GM18520 (cell line): ENCODE results near the gene ATP1A4.
"Not testable (repeated sequence)": the region's sequence is repeated elsewhere in the genome, so short reads cannot be mapped to it uniquely, and the experiment has no call there.

Experiments used
- ATAC-seq: cut with Tn5 transposase; IDR thresholded peaks from one replicate; pipeline ENCODE4 v1.9.1; 2021; ENCODE audit not compliant: unreplicated experiment

ATP1A4 gene

GRCh38 chr1:160122978-160123495, 28.4 kb upstream of the ATP1A4 start:
- ATAC-seq, result no peak

- no peak for ATAC-seq
These were observed 27.7 kb upstream of the ATP1A4 start for GRCh38 chr1:160123726-160124125.

GRCh38 chr1:160124705-160125478, 26.5 kb upstream of the ATP1A4 start:
- ATAC-seq, result no peak

- no peak for ATAC-seq
These were observed 25.7 kb upstream of the ATP1A4 start for GRCh38 chr1:160125746-160126145.

- ATAC-seq, result not testable (repeated sequence)
These were observed 25.1 kb upstream of the ATP1A4 start for GRCh38 chr1:160126342-160126741.

- ATAC-seq, result no peak
These were observed 24.0 kb upstream of the ATP1A4 start for GRCh38 chr1:160127381-160127780.

GRCh38 chr1:160127865-160128523, 23.4 kb upstream of the ATP1A4 start:
- no peak for ATAC-seq

- ATAC-seq, result no peak
These were observed 22.8 kb upstream of the ATP1A4 start for GRCh38 chr1:160128636-160129035.

- no peak for ATAC-seq
These were observed 22.4 kb upstream of the ATP1A4 start for GRCh38 chr1:160129046-160129445.

GRCh38 chr1:160129558-160129957, 21.8 kb upstream of the ATP1A4 start:
- no peak for ATAC-seq

- ATAC-seq, result no peak
These were observed 21.4 kb upstream of the ATP1A4 start for GRCh38 chr1:160129966-160130365.

GRCh38 chr1:160130486-160130885, 20.9 kb upstream of the ATP1A4 start:
- ATAC-seq, result no peak

- ATAC-seq, result no peak
These were observed 20.5 kb upstream of the ATP1A4 start for GRCh38 chr1:160130939-160131338.

GRCh38 chr1:160131803-160132565, 19.4 kb upstream of the ATP1A4 start:
- ATAC-seq, result no peak

- no peak for ATAC-seq
These were observed 17.2 kb upstream of the ATP1A4 start for GRCh38 chr1:160133990-160134770.

- no peak for ATAC-seq
These were observed 16.4 kb upstream of the ATP1A4 start for GRCh38 chr1:160134791-160135572.

- no peak for ATAC-seq
These were observed 15.1 kb upstream of the ATP1A4 start for GRCh38 chr1:160136121-160136925.

GRCh38 chr1:160136926-160137200, 14.5 kb upstream of the ATP1A4 start:
- no peak for ATAC-seq

- no peak for ATAC-seq
These were observed 14.1 kb upstream of the ATP1A4 start for GRCh38 chr1:160137216-160137862.
